Astrocyte (in vitro differentiated cells and primary cell): ENCODE results near the gene LSMEM2.

Experiments
- EZH2 ChIP-seq: IDR thresholded peaks from 2 replicates; pipeline ENCODE4 v1.6.1; 2012; ENCODE audit warnings: mild to moderate bottlenecking, low read length, inconsistent platforms; ENCODE audit not compliant: insufficient read depth
- TF ChIP-seq, protein P1 (sequence below): IDR thresholded peaks from 2 replicates; pipeline ENCODE4 v1.5.1; 2011; ENCODE audit warnings: low read depth, mild to moderate bottlenecking, inconsistent platforms, low read length, moderate library complexity; ENCODE audit not compliant: insufficient read depth

GRCh38 chr3:50232303-50232702 lies 46.6 kb upstream of the LSMEM2 start:
- TF ChIP-seq EZH2, result no peak
- TF ChIP-seq, protein P1, sequence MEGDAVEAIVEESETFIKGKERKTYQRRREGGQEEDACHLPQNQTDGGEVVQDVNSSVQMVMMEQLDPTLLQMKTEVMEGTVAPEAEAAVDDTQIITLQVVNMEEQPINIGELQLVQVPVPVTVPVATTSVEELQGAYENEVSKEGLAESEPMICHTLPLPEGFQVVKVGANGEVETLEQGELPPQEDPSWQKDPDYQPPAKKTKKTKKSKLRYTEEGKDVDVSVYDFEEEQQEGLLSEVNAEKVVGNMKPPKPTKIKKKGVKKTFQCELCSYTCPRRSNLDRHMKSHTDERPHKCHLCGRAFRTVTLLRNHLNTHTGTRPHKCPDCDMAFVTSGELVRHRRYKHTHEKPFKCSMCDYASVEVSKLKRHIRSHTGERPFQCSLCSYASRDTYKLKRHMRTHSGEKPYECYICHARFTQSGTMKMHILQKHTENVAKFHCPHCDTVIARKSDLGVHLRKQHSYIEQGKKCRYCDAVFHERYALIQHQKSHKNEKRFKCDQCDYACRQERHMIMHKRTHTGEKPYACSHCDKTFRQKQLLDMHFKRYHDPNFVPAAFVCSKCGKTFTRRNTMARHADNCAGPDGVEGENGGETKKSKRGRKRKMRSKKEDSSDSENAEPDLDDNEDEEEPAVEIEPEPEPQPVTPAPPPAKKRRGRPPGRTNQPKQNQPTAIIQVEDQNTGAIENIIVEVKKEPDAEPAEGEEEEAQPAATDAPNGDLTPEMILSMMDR, result no peak
